Mesenchymal stem cell (in vitro differentiated cells and primary cell): Measurements from ENCODE around the gene NSMF.
A peak's percentile ranks its signal among the peaks of the same experiment; 100 is the strongest.

ENCODE experiments used
- DNase-seq: peaks from one replicate; pipeline ENCODE4 v3.0.0-alpha.2; 2013
- H2AFZ ChIP-seq: one replicate; pipeline ENCODE4 v1.6.1; 2013; ENCODE audit warnings: low read depth, mild to moderate bottlenecking, control low read depth, inconsistent platforms, low read length, moderate library complexity
- H2AK5ac ChIP-seq: 2 replicates; pipeline ENCODE4 v1.6.1; 2013; ENCODE audit warnings: low read length, moderate library complexity, mild to moderate bottlenecking, inconsistent platforms; ENCODE audit not compliant: severe bottlenecking
- H2BK120ac ChIP-seq: one replicate; pipeline ENCODE4 v1.6.1; 2013; ENCODE audit warnings: low read depth, mild to moderate bottlenecking, inconsistent platforms, low read length, moderate library complexity
- H2BK12ac ChIP-seq, 2 experiments: one replicate each; pipeline ENCODE4 v1.6.1; 2013; ENCODE audit warnings: inconsistent platforms in 2 of 2, low read length in 2 of 2, mild to moderate bottlenecking in 2 of 2, moderate library complexity in 2 of 2, control low read depth in 1 of 2
- H2BK15ac ChIP-seq: one replicate; pipeline ENCODE4 v1.6.1; 2013; ENCODE audit warnings: mild to moderate bottlenecking, low read depth, inconsistent platforms; ENCODE audit not compliant: poor library complexity, severe bottlenecking
- H2BK5ac ChIP-seq: 2 replicates; pipeline ENCODE4 v1.6.1; 2013; ENCODE audit warnings: low read depth, mild to moderate bottlenecking, low read length, control low read depth, inconsistent platforms; ENCODE audit not compliant: poor library complexity, severe bottlenecking
- H3K14ac ChIP-seq, 2 experiments: one replicate each; pipeline ENCODE4 v1.6.1; 2013; ENCODE audit warnings: inconsistent platforms in 2 of 2, low read length in 2 of 2, control low read depth in 1 of 2, mild to moderate bottlenecking in 1 of 2, moderate library complexity in 1 of 2
- H3K18ac ChIP-seq, 2 experiments: one replicate each; pipeline ENCODE4 v1.6.1; 2013; ENCODE audit warnings: inconsistent platforms in 2 of 2, low read length in 2 of 2, control low read depth in 1 of 2, low read depth in 1 of 2, mild to moderate bottlenecking in 1 of 2
- H3K23ac ChIP-seq, 2 experiments: one replicate each; pipeline ENCODE4 v1.6.1; 2013; ENCODE audit warnings: inconsistent platforms in 2 of 2, low read length in 2 of 2, mild to moderate bottlenecking in 2 of 2, moderate library complexity in 2 of 2, control low read depth in 1 of 2
- H3K27ac ChIP-seq: 2 replicates; pipeline ENCODE4 v1.5.1; 2013; ENCODE audit warnings: mild to moderate bottlenecking, moderate library complexity, low read length, control low read depth, inconsistent platforms; ENCODE audit not compliant: poor library complexity, severe bottlenecking
- H3K27me3 ChIP-seq, 2 experiments: 2 replicates each; pipeline versions ENCODE4 v1.6.1 to v1.7.0; 2013; ENCODE audit warnings: low read length in 2 of 2, mild to moderate bottlenecking in 2 of 2, moderate library complexity in 2 of 2, control low read depth in 1 of 2, inconsistent platforms in 1 of 2; ENCODE audit not compliant: control insufficient read depth in 1 of 2, insufficient read depth in 1 of 2
- H3K36me3 ChIP-seq, 2 experiments: 2 replicates each; pipeline versions ENCODE4 v1.6.1 to v1.7.0; 2013; ENCODE audit warnings: low read length in 2 of 2, control low read depth in 1 of 2, inconsistent platforms in 1 of 2, low read depth in 1 of 2, mild to moderate bottlenecking in 1 of 2; ENCODE audit not compliant: insufficient read depth in 2 of 2, control insufficient read depth in 1 of 2
- H3K4ac ChIP-seq, 2 experiments: one replicate each; pipeline ENCODE4 v1.6.1; 2013; ENCODE audit warnings: inconsistent platforms in 2 of 2, low read length in 2 of 2, mild to moderate bottlenecking in 2 of 2, moderate library complexity in 2 of 2, control low read depth in 1 of 2, low read depth in 1 of 2
- H3K4me1 ChIP-seq: 2 replicates; pipeline ENCODE4 v1.6.1; 2013; ENCODE audit warnings: low read depth, low read length, control low read depth; ENCODE audit not compliant: control insufficient read depth, insufficient read depth
- H3K4me2 ChIP-seq: 2 replicates; pipeline ENCODE4 v1.6.1; 2013; ENCODE audit warnings: low read length, mild to moderate bottlenecking, inconsistent platforms; ENCODE audit not compliant: poor library complexity, severe bottlenecking
- H3K4me3 ChIP-seq, 2 experiments: 2 replicates each; pipeline versions ENCODE4 v1.5.1 to v1.7.0; 2013; ENCODE audit warnings: low read length in 2 of 2, mild to moderate bottlenecking in 2 of 2, control low read depth in 1 of 2, low read depth in 1 of 2; ENCODE audit not compliant: insufficient read depth in 1 of 2
- H3K79me1 ChIP-seq: replicated peaks from 2 replicates; pipeline ENCODE4 v1.6.1; 2013; ENCODE audit warnings: mild to moderate bottlenecking, control low read depth, low read length, inconsistent platforms; ENCODE audit not compliant: poor library complexity, severe bottlenecking
- H3K9ac ChIP-seq: 2 replicates; pipeline ENCODE4 v1.7.0; 2013; ENCODE audit warnings: mild to moderate bottlenecking, low read length, moderate library complexity
- H3K9me3 ChIP-seq: 2 replicates; pipeline ENCODE4 v1.7.0; 2013; ENCODE audit warnings: mild to moderate bottlenecking, low read length; ENCODE audit not compliant: control insufficient read depth
- H4K8ac ChIP-seq: one replicate; pipeline ENCODE4 v1.6.1; 2013; ENCODE audit warnings: inconsistent platforms, mild to moderate bottlenecking, low read length, moderate library complexity
- H4K91ac ChIP-seq: one replicate; pipeline ENCODE4 v1.6.1; 2013; ENCODE audit warnings: mild to moderate bottlenecking, low read length, inconsistent platforms
- WGBS: methylation state at CpG from one replicate; pipeline ENCODE4 v1.1.7; 2013; ENCODE audit warnings: mixed read lengths; 5-methylcytosine and 5-hydroxymethylcytosine counted together

Gene NSMF

DNA sequence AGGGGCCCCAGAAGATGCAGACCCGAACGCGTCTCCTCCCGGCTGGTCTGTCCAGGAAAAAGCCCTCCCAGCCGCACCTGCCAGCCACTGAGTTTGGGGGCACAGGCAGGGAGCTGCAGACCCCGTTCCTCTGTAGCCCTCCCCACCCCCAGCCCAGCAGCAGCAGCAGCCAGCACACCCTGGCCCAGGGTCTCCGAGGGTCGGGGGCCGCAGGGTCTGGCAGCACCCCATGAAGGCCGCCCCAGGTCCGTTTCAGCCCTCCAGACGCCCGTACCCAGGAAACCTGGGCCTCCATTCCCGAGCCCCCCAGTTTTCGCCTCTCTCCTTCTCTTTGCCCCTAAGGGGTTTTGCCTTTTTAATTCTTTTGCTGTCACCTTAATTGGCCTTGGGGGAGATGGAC is 55.9 kb downstream of the NSMF start:
- Histone ChIP-seq H3K4me1 (peaks cover 19% of the 10 kb centered on the region), H2AFZ (no peak overlapping the region), H3K4ac (no peak overlapping the region), H4K91ac (no peak overlapping the region), H2AK5ac (no peak overlapping the region), H2BK12ac (no peak overlapping the region), H4K8ac (no peak overlapping the region), H3K14ac (peak overlapping the region in 1 of 2 experiments; percentile 9), H3K4me2 (no peak overlapping the region), H2BK120ac (no peak overlapping the region), H3K36me3 (peaks cover 0 to 20% of the 10 kb centered on the region in 2 experiments), H3K27me3 (no peaks in the 10 kb centered on the region), H3K27ac (no peak overlapping the region), H3K18ac (no peak overlapping the region), H2BK15ac (no peak overlapping the region), H3K4me3 (no peak overlapping the region), H3K23ac (no peak overlapping the region), H2BK5ac (no peak overlapping the region), H3K9ac (no peak overlapping the region), H3K79me1 (peaks cover 26% of the 10 kb centered on the region), H3K9me3 (no peaks in the 10 kb centered on the region)
- DNase-seq = no peak
- WGBS = 94% methylated on average over 15 of the region's 15 CpGs

GRCh38 chr9:137402746-137403145 is 56.4 kb downstream of the NSMF start:
- Histone ChIP-seq H3K79me1 (peaks cover 28% of the 10 kb centered on the region), H3K14ac (peak overlapping the region in 1 of 2 experiments; percentile 9), H2AFZ (no peak overlapping the region), H4K8ac (no peak overlapping the region), H3K4ac (no peak overlapping the region), H2BK12ac (no peak overlapping the region), H2AK5ac (no peak overlapping the region), H2BK120ac (no peak overlapping the region), H4K91ac (no peak overlapping the region), H3K4me1 (peaks cover 22% of the 10 kb centered on the region), H3K36me3 (peaks cover 0 to 20% of the 10 kb centered on the region in 2 experiments), H3K23ac (no peak overlapping the region), H2BK15ac (no peak overlapping the region), H3K9ac (no peak overlapping the region), H3K4me3 (no peak overlapping the region), H3K9me3 (no peaks in the 10 kb centered on the region), H3K18ac (no peak overlapping the region), H3K4me2 (no peak overlapping the region), H3K27ac (no peak overlapping the region), H3K27me3 (no peaks in the 10 kb centered on the region), H2BK5ac (no peak overlapping the region)
- 97% methylated on average over 10 of the region's 11 CpGs for WGBS
- DNase-seq = no peak

DNA sequence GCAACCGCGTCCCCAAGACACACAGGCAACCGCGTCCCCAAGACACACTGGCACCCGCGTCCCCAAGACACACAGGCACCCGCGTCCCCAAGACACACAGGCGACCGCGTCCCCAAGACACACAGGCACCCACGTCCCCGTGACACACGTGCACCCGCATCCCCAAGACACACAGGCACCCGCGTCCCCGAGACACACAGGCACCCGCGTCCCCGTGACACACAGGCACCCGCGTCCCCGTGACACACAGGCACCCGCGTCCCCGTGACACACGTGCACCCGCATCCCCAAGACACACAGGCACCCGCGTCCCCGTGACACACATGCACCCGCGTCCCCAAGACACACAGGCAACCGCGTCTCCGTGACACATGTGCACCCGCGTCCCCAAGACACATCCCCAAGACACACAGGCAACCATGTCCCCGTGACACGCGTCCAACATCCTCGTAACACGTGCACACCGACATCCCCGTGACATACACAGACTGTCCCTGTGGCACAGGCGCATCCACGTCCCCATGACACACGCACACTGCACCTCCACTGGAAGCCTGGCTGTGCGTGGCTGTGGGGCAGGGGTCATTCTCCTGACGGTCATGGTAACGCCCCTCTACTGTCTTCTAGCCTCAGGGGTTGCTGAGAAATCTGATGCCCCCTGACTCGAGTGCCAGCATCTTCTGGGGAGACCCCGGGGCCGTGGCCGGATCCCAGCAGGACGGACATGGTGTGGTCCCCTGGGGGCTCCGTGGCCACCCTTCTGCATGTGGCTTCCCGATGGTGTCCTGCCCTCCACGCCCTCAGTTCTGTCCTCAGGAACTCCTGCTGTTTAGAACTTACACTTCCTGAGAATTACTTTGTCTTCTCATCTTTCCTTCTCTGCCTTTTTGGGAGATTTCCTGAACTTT is 60.3 kb downstream of the NSMF start:
- peaks cover 2% of the 10 kb centered on the region for H3K9me3 ChIP-seq

DNA sequence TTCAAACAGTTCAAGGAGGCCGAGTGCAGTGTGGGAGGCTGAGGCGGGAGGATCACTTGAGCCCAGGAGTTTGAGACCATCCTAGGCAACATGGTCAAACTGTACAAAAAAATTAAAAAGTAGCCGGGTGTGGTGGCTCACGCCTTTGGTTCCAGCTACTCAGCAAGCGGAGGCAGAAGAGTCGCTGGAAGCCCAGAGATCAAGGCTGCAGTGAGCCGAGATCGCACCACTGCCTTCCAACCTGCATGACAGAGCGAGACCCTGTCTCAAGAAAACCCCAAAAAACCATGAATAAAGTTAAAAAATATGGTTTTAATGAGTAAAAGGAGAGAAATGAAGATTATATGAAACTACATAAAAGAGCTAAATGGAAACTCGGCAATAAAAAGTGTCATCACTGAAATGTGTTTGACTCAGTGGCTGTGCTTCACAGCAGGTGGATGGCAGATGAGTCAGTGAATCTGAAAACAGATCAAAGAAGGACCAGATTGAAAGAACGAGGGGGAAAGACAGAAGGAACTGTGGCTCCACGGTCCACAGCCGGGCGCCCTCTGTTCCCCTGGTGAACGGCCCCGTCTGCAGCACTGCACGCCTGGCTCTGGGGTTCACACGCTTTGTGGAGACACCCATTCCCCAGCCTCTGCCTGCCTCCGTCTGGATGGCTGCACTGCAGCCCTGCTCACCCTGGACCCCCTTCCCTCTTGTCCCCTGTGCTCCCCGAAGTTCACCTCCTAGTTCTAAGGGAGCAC is 61.3 kb downstream of the NSMF start:
- no peak for DNase-seq
- H3K23ac ChIP-seq = no peak overlapping the region
- no peak overlapping the region for H2BK120ac ChIP-seq
- H2AK5ac ChIP-seq = no peak overlapping the region
- no peak overlapping the region for H3K4me3 ChIP-seq
- H3K27me3 ChIP-seq = no peaks in the 10 kb centered on the region
- H2BK12ac ChIP-seq = no peak overlapping the region
- no peak overlapping the region for H4K8ac ChIP-seq
- no peak overlapping the region for H2AFZ ChIP-seq
- peaks cover 8% of the 10 kb centered on the region for H3K79me1 ChIP-seq
- H3K4ac ChIP-seq = no peak overlapping the region
- no peak overlapping the region for H2BK15ac ChIP-seq
- H3K4me2 ChIP-seq = no peak overlapping the region
- no peak overlapping the region for H3K27ac ChIP-seq
- peaks cover 2% of the 10 kb centered on the region for H3K9me3 ChIP-seq
- 95% methylated on average over 19 of the region's 20 CpGs for WGBS
- no peak overlapping the region for H4K91ac ChIP-seq
- peaks cover 15% of the 10 kb centered on the region for H3K4me1 ChIP-seq
- H3K9ac ChIP-seq = no peak overlapping the region
- no peak overlapping the region for H3K14ac ChIP-seq
- H3K36me3 ChIP-seq = peaks cover 0 to 25% of the 10 kb centered on the region in 2 experiments
- no peak overlapping the region for H3K18ac ChIP-seq
- no peak overlapping the region for H2BK5ac ChIP-seq

More for the DNA sequence above, 60.3 kb downstream of the NSMF start:
- H3K36me3 ChIP-seq = peaks cover 0 to 26% of the 10 kb centered on the region in 2 experiments
- H3K4me2 ChIP-seq = no peak overlapping the region
- peaks cover 17% of the 10 kb centered on the region for H3K4me1 ChIP-seq
- no peak overlapping the region for H2BK5ac ChIP-seq
- WGBS = 95% methylated on average over 60 of the region's 60 CpGs
- H3K9ac ChIP-seq = no peak overlapping the region
- no peak overlapping the region for H3K14ac ChIP-seq
- H2BK12ac ChIP-seq = no peak overlapping the region
- no peak overlapping the region for H3K23ac ChIP-seq
- no peak overlapping the region for H2AFZ ChIP-seq
- H3K18ac ChIP-seq = no peak overlapping the region
- no peak overlapping the region for H2BK15ac ChIP-seq
- no peak overlapping the region for H3K27ac ChIP-seq
- H2BK120ac ChIP-seq = no peak overlapping the region
- no peak overlapping the region for H2AK5ac ChIP-seq
- no peak overlapping the region for H3K4me3 ChIP-seq
- no peak overlapping the region for H4K8ac ChIP-seq
- no peak for DNase-seq
- no peak overlapping the region for H3K4ac ChIP-seq
- H3K79me1 ChIP-seq = peaks cover 14% of the 10 kb centered on the region
- no peaks in the 10 kb centered on the region for H3K27me3 ChIP-seq
- peak overlapping the region; percentile 69 for H4K91ac ChIP-seq
